Fibroblast of skin of scalp (primary cell): ENCODE measurements around the gene PIH1D2.
A peak's percentile ranks its signal among the peaks of the same experiment; 100 is the strongest.
"Not testable (repeated sequence)": the region's sequence is repeated elsewhere in the genome, so short reads cannot be mapped to it uniquely, and the experiment has no call there.

Experiments
- DNase-seq: peaks from one replicate; pipeline ENCODE4 v3.0.0-alpha.2; 2013

The PIH1D2 gene

GRCh38 chr11:112051768-112052167 is 22.0 kb downstream of the PIH1D2 start:
- no peak for DNase-seq

- DNase-seq: no peak
Observed at GRCh38 chr11:112050721-112051120, 23.1 kb downstream of the PIH1D2 start.

GRCh38 chr11:112049777-112050176 is 24.0 kb downstream of the PIH1D2 start:
- no peak for DNase-seq

DNA sequence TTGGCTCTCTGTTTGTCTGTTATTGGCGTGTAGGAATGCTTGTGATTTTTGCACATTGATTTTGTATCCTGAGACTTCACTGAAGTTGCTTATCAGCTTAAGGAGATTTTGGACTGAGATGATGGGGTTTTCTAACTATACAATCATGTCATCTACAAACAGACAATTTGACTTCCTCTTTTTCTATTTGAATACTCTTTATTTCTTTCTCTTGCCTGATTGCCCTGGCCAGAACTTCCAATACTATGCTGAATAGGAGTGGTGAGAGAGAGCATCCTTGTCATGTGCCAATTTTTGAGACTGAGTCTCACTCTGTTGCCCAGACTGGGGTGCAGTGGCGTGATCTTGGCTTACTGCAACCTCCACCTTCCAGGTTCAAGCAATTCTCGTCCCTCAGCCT is 25.6 kb downstream of the PIH1D2 start:
- DNase-seq: not testable (repeated sequence)

DNA sequence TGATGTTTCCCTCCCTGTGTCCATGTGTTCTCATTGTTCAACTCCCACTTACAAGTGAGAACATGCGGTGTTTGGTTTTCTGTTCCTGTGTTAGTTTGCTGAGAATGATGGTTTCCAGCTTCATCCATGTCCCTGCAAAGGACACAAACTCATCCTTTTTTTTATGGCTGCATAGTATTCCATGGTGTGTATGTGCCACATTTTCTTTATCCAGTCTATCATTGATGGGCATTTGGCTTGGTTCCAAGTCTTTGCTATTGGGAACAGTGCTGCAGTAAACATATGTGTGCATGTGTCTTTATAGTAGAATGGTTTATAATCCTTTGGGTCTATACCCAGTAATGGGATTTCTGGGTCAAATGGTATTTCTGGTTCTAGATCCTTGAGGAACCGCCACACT is 27.2 kb downstream of the PIH1D2 start:
- DNase-seq: not testable (repeated sequence)

DNA sequence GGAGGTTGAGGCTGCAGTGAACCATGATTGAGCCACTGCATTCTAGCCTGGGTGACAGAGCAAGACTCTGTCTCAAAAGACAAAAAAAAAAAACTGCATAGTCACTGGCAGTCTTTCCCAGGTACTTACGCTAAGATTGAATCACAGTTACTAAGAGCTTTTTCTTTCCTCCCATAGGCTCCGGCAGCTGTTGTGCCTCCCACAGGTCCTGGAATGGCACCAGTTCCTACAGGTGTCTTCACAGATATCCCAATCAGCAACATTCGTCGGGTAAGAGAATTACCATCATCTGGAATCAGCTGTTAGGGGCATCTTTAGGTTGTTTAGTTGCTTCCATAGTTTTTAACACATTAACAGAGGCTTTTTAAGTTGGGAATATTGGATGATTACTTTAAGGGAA is 28.9 kb downstream of the PIH1D2 start:
- DNase-seq: no peak

DNA sequence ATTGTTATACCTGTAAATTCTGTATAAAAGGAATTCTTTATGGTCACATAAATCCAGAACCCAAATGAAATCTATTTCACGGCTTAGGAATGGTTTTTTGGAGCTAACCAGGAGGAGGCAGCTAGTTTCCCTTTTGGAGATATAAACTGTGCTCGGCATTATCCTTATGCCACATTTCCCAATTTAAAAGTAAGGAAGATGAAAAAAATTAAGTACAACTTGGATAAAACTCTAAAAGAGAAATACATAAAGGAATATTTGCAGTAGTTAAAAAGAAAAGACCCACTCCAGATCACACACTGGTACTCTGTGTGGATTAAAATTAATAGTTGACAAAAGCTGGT is 30.9 kb downstream of the PIH1D2 start:
- DNase-seq: no peak

DNA sequence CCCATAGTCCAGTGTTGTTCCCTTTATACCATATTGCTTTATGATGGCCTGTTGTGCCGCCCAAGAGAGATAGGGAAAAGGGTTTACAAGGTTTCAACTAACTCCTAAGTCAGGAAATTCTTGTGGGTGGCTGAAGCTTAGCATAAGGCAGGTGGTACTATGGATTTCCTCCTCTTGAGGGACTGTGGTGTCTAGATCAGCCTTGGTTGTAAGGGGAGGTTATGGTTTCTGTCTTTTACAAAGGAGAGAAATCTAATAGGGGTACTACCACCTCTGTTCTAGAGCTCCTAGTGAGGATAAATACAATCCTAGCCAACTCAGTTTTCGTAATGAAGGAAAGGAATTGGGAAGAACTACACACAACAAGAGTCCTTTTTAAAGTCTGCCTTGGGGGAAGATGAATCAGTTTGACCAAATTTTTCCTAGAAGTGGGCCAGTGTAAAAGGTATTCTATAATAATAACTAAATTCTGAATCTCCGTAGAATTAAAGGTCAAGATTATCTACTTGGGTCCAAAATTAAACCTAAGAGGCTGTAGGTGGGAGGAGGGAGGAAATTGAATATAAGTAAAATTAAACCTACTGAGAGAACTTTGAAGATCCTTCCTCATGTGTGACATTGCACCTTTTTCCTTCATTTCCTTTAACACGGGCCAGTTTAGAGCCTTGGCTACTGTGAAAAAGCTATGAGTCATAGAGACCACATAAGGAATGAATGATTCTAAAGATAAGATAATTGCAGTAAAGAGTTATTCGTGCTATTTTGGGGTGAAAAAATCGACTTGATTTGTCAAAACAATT is 31.5 kb downstream of the PIH1D2 start:
- no peak for DNase-seq

DNA sequence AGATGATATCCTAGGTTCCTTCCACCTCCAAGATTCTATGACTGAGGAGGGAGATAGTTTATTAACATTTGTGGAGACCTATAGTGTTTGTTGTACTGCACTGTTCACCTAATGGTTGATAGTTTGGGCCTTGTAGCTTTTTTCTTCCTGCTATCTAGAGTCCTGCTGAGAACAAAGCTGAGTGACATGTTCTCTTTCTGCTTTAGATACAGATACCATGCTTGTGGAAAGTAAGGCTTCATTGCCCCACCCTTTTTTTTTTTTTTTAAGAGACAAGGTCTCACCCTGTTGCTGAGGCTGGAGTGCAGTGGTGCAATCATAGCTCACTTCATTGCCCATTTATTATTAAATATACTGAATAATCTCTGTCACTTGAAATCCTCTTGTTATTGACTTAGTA is 36.3 kb downstream of the PIH1D2 start:
- DNase-seq: no peak

- DNase-seq: no peak
Observed at GRCh38 chr11:112033902-112034301, 39.9 kb downstream of the PIH1D2 start.

GRCh38 chr11:112029460-112029859 is 44.4 kb downstream of the PIH1D2 start:
- no peak for DNase-seq

GRCh38 chr11:112026784-112027410 is 46.9 kb downstream of the PIH1D2 start:
- DNase-seq: not testable (repeated sequence)

- no peak for DNase-seq
Observed at GRCh38 chr11:112025707-112026106, 48.1 kb downstream of the PIH1D2 start.

- DNase-seq: peak; percentile 83
Observed at GRCh38 chr11:112024773-112025678, 48.8 kb downstream of the PIH1D2 start, which contains the start of gene DLAT. DLAT (plus strand) TSS chr11:112025408; CDS start chr11:112025473, 65 bp downstream.

- DNase-seq: no peak
Observed at GRCh38 chr11:112024178-112024772, 49.5 kb downstream of the PIH1D2 start.

DNA sequence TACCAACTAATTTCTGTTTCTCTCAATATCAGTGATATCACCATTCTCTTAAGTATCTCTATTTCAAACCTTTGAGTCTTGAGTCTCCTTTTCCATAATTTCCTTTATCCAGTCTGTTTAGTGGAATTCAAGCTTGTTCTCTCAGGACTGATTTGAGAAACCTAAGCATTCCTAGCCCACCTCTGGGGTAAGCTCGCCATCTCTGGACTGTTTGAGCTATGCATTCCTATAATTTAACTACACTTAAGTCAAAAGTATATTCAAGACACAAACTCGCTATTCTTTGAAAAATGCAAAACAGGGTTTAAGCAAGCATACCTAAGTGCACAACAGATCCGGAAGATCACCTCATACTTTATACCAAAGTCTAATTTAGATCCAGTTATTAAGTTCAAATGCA is 50.7 kb downstream of the PIH1D2 start:
- DNase-seq: no peak

GRCh38 chr11:112019066-112019465 is 54.8 kb downstream of the PIH1D2 start:
- no peak for DNase-seq
